ENCODE measurements around the gene RERE.

The RERE gene

GRCh38 chr1:8360493-8361197, 456.8 kb downstream of the RERE start:
- no peak for TF ChIP-seq CTCF (IDR thresholded peaks at IDR 0.05; ENCODE audit: control insufficient read depth, extremely low read depth, insufficient read depth)
- no peak for DNase-seq (ENCODE audit: low read depth)

GRCh38 chr1:8359617-8360481, 457.6 kb downstream of the RERE start:
- TF ChIP-seq CTCF (IDR thresholded peaks at IDR 0.05; ENCODE audit: control insufficient read depth, extremely low read depth, insufficient read depth): no peak
- no peak for DNase-seq (ENCODE audit: low read depth)
- H3K4me3 ChIP-seq (ENCODE audit: low read depth, low read length): no peak overlapping the region

More at GRCh38 chr1:8360493-8361197, 456.8 kb downstream of the RERE start:
- H3K4me3 ChIP-seq (ENCODE audit: low read depth, low read length): no peak overlapping the region

GRCh38 chr1:8358897-8359616, 458.4 kb downstream of the RERE start:
- DNase-seq (ENCODE audit: low read depth): no peak
- no peak for TF ChIP-seq CTCF (IDR thresholded peaks at IDR 0.05; ENCODE audit: control insufficient read depth, extremely low read depth, insufficient read depth)
- H3K4me3 ChIP-seq (ENCODE audit: low read depth, low read length): no peak overlapping the region

- H3K4me3 ChIP-seq (ENCODE audit: low read depth, low read length): no peak overlapping the region
- no peak for TF ChIP-seq CTCF (IDR thresholded peaks at IDR 0.05; ENCODE audit: control insufficient read depth, extremely low read depth, insufficient read depth)
- DNase-seq (ENCODE audit: low read depth): no peak
Measured at GRCh38 chr1:8358241-8358896, 459.1 kb downstream of the RERE start.

GRCh38 chr1:8357329-8358101, 459.9 kb downstream of the RERE start:
- TF ChIP-seq CTCF (IDR thresholded peaks at IDR 0.05; ENCODE audit: control insufficient read depth, extremely low read depth, insufficient read depth): no peak
- DNase-seq (ENCODE audit: low read depth): no peak
- H3K4me3 ChIP-seq (ENCODE audit: low read depth, low read length): no peak overlapping the region
